H1 (cell line): ENCODE results near the gene BANF1. TPM values are rescaled to one million over a fixed set of nuclear protein-coding genes. Genes with fewer than 3 reads are reported as not detected.

Source experiments
- BCL11A ChIP-seq, 2 experiments: IDR thresholded peaks; one replicate each; pipeline ENCODE4 v1.6.1; 2011; ENCODE audit warnings: low read depth in 2 of 2, low read length in 2 of 2, mild to moderate bottlenecking in 2 of 2
- BRCA1 ChIP-seq: IDR thresholded peaks from 2 replicates; pipeline ENCODE4 v1.6.1; 2012; ENCODE audit warnings: low read depth, low read length, improper control_type of control experiment
- CHD1 ChIP-seq: IDR thresholded peaks from 2 replicates; pipeline ENCODE4 v1.6.1; 2012; ENCODE audit warnings: low read depth, low read length, improper control_type of control experiment
- FOSL1 ChIP-seq: IDR thresholded peaks from 2 replicates; pipeline ENCODE4 v1.6.1; 2011; ENCODE audit warnings: mild to moderate bottlenecking, low read depth, low read length, moderate library complexity; ENCODE audit not compliant: insufficient read depth
- polyA plus RNA-seq, 7 experiments: library from polyadenylated mRNA; depleted of rRNA in 3 of 7; stranded (reverse) in 5 of 7; unstranded in 2 of 7; fragments of >200 nt in 5 of 7; fragments of 200-250 nt in 2 of 7; gene quantifications; 1 replicate in 5 of 7; 2 replicates in 1 of 7; 4 replicates in 1 of 7; pipeline versions ENCODE4 v1.2.1 to v1.2.3, GENCODE V29; 2011 to 2013; ENCODE audit warnings: missing spikeins in 2 of 7, mixed read lengths in 2 of 7
- total RNA-seq: library from RNA; stranded (reverse); fragmentation: NEBNext Ultra II Directional; extraction: Animal tissue kit (Norgen Biotek cat#: 25700); gene quantifications from 2 replicates; pipeline ENCODE4 v1.2.1, GENCODE V29; 2021
- TF ChIP-seq, protein P1 (sequence below): IDR thresholded peaks from 2 replicates; pipeline ENCODE4 v1.6.1; 2012; ENCODE audit warnings: low read length, inconsistent platforms

The BANF1 gene
- total and polyA plus RNA-seq, 2 of the 8 experiments (the other 6 are each of a cell fraction or from before 2014, with no cell fraction given): 330 to 467 TPM

DNA sequence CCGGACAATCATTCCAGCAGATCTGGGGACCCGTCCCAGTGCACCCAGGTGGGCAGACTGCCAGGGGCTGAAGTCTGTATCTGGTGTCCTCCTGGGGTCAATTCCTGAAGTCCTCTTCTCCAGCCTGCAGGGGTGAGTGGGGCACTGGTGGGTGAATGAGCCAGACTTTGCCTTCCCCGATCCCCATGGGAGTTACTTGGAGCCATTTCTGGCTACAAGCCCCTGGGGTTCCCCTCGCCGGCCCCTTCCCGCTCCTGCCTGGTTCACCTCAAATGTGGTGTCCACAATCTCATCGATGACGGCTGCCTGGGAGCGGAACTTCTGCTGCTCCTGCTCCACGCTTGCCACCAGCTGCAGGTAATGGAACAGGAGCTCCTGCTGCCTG, 14.5 kb downstream of the BANF1 start (continued):
- TF ChIP-seq BCL11A (IDR thresholded peaks at IDR 0.05; ENCODE audit: low read depth in 2 of 2, low read length in 2 of 2) (no peak), CHD1 (no peak), BRCA1 (no peak), FOSL1 (no peak)
- TF ChIP-seq, protein P1, sequence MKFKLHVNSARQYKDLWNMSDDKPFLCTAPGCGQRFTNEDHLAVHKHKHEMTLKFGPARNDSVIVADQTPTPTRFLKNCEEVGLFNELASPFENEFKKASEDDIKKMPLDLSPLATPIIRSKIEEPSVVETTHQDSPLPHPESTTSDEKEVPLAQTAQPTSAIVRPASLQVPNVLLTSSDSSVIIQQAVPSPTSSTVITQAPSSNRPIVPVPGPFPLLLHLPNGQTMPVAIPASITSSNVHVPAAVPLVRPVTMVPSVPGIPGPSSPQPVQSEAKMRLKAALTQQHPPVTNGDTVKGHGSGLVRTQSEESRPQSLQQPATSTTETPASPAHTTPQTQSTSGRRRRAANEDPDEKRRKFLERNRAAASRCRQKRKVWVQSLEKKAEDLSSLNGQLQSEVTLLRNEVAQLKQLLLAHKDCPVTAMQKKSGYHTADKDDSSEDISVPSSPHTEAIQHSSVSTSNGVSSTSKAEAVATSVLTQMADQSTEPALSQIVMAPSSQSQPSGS: no peak
